ENCODE measurements around the gene MRFAP1.
"Not testable (repeated sequence)": the region's sequence is repeated elsewhere in the genome, so short reads cannot be mapped to it uniquely, and the experiment has no call there.

Gene MRFAP1

DNA sequence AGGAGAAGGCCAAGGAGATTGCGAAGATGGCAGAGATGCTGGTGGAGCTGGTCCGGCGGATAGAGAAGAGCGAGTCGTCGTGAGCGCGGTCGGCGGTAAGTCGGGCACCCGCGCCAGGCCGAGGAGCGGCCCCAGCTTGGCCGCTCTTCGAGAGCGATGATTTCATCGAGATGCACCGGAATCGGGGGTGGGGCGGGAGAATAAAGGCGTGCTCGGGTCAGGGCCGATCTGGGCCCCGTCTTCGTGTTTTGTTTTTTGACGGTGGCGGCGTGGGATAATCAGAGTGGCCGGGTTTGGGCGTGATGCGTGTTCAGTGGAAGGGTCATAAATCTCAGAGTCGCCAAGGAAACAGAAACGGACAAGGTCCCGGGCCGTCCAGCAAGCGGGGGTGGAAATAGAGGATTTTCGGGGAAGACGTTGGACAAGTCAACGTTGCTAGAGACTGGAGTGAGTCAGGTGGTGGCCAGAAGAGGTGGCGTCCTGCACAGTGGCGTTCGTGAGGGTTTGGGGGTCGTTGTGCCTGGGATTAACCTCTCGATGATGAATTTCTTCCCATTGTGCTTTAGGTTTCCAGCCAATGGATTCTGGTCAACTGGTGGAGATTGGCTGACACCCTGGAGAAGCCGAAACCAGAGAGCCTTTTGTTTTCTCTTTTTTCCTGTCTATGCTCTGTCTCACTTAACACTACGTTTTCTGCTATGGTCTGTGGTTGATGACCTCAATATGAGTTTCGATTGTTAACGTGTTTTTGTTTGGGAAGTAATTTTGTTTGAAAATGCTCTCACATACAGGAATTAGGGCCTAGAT, 882 bp downstream of the MRFAP1 start:
- no peak for DNase-seq

GRCh38 chr4:6641971-6642320, 1.5 kb downstream of the MRFAP1 start:
- no peak for DNase-seq

GRCh38 chr4:6643141-6643847, 2.8 kb downstream of the MRFAP1 start:
- DNase-seq: no peak

- no peak for DNase-seq
These were observed 4.5 kb downstream of the MRFAP1 start for GRCh38 chr4:6644792-6645530.

- no peak for DNase-seq
These were observed 6.7 kb downstream of the MRFAP1 start for GRCh38 chr4:6647169-6647568.

DNA sequence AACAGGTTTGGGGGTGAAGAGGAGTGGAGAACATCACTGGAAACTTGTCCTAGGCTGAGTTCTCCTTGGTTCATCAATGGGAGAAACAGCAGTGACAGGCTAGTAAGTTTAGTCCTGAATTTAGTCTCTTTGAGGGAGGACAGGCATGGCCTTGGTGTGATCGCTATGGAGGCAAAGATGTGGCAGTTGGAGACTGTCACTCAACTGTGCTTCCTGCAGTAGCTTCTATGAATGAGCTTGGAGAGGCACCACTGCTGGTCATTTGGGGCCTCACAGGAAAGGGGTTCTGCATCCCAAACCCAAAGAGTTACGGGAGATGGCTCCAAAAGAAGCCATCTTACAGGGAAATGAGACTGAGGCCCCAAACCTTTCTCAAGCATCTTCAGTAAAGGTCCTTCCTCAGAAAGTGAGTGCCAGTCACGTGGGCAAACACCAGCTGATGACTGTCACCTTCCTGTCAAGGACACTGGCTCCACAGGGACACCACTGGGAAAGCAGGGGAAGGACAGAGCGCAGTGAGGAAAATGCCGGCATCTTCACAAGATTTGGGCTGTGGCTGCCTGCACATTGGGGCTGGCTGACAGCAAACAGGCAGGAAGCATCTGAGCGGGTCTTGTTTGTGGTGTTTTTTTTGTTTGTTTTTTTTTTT, 7.2 kb downstream of the MRFAP1 start:
- DNase-seq: no peak

- no peak for DNase-seq
These were observed 8.7 kb downstream of the MRFAP1 start for GRCh38 chr4:6649216-6649615.

DNA sequence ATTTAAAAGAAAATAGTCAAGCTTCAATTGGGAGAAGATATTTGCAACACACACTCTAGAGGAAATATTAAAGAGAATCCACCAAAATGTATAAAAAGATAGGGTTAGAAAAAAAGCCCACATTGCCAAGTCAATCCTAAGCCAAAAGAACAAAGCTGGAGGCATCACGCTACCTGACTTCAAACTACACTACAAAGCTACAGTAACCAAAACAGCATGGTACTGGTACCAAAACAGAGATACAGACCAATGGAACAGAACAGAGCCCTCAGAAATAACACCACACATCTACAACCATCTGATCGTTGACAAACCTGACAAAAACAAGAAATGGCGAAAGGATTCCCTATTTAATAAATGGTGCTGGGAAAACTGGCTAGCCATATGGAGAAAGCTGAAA, 13.7 kb downstream of the MRFAP1 start:
- DNase-seq: not testable (repeated sequence)

DNA sequence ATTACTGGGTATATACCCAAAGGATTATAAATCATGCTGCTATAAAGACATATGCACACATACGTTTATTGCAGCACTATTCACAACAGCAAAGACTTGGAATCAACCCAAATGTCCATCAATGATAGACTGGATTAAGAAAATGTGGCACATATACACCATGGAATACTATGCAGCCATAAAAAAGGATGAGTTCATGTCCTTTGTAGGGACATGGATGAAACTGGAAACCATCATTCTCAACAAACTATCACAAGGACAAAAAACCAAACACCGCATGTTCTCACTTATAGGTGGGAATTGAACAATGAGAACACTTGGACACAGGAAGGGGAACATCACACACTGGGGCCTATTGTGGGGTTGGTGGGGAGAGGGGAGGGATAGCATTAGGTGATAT, 14.8 kb downstream of the MRFAP1 start:
- DNase-seq: not testable (repeated sequence)

DNA sequence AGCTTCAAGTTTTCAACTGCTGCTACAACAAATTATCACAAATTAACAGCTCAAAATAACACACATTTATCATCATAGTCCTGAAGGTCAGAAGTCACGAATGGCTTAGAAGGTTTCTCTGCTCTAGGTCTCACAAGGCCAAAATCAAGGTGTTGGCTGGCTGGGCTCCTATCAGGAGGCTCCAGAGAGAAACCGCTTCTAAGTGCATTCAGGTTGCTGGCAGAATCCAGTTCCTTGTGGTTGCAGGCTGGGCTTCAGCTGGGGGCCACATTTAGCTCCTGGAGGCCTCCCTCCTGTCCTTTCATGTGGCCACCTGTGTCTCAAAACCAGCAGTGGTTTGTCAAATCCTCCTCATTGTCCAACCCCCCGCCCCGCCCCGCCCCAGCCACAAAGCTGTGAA, 15.4 kb downstream of the MRFAP1 start:
- no peak for DNase-seq

- DNase-seq: no peak
These were observed 17.0 kb downstream of the MRFAP1 start for GRCh38 chr4:6657242-6658208.

GRCh38 chr4:6658209-6658595, 17.7 kb downstream of the MRFAP1 start:
- no peak for DNase-seq

DNA sequence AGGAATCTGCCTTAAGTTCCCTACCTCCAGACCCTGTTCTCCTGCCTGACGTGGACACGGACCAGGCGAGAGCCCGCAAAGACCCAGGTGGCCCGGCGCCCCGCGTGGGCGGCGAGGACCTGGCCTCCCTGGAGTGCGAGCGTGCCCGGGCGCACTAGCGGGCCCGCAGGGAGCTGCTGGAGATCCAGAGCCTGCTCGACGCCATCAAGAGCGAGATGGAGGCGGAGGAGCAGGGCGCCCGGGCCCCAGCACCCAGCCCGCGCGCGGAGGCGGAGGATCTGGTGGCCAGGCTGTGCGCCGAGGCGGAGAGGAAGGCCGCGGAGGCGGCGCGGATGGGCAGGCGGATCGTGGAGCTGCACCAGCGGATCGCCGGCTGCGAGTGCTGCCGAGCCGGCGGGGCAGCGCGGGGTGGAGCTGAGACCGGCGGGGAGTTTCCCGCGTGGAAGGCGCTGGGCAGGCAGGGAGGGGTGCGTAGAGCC, 18.2 kb downstream of the MRFAP1 start:
- DNase-seq: no peak

GRCh38 chr4:6659897-6660296, 19.4 kb downstream of the MRFAP1 start:
- DNase-seq: no peak

DNA sequence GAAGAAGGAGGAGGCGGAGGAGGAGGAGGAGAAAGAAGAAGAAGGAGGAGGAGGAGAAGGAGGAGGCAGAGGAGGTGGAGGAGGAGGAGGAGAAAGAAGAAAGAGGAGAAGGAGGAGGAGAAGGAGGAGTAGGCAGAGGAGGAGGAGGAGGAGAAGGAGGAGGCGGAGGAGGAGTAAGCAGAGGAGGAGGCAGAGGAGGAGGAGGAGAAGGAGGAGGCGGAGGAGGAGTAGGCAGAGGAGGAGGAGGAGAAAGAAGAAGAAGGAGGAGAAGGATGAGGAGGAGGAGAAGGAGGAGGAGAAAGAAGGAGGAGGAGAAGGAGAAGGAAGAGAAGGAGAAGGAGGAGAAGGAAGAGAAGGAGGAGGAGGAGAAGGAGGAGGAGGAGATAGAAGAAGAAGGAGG, 19.9 kb downstream of the MRFAP1 start:
- DNase-seq: no peak

DNA sequence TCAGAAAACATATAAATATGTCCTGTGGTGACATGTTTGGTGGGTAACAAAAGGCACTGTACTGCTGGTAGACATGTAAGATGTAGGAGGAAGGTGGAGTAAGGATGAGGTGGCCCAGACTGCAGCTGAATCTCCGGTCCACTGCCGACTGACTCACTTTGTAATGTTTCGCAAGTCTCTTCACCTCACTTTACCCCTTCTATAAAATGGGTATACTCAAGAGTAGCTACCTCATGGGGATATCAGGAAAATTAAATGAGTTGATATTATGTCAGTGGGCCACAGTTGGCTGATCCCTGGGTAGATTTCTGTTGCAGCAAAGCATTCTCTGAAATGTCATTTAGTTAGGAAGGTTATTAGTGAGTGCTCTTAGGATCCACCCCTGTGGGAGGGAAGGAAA, 22.1 kb downstream of the MRFAP1 start:
- DNase-seq: no peak

DNA sequence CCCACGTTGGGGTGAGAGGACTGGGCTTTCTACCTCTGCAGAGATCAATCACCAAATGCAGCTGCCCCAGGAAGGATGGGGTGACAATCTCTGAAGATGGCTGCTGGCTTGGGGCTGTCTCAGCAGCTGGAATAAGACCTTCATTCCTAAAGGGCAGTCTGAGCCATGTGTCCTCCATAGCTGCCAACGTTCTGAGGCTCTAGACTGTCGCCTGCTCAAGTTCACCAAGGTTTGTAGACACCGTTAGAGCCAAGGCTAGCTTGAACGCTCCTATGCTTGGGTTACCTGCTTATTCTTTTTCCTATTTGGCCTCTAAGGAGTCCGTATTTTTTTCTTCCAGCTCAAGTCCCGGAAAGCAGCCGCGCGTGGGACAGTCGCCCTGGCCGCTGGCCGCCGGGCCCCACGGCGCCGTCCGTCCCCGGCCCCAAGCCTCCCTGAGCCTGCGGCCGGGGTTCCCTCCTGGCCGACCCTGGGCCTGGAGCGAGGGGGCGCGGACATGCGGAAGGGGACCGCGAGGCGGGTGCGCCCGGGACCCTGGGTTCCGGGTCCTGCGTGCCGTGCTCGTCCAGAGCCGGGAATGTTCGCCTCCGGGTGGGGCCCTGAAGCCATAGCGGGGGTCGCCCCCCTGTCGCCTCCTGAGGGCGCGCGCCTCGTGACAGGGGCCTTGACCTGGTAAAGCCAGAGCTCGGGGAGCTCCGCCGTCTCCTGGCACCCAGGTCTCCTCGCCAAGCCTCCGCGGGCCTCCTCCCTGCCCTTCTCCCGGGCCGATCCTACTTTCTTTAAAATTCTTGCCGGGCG, 23.3 kb downstream of the MRFAP1 start:
- DNase-seq: no peak

DNA sequence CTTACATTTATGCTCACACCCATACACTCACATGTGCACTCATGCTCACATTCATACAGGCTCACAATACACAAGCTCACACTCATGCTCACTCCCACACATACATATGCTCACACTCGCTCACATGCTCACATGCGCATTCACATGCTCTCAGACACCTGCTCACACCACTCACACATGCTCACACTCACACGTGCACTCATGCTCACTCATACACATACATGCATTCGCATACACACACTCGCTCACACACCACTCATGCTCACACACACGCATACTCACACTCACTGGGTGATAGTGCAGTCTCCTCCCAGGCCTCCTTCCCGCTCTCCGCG, 24.8 kb downstream of the MRFAP1 start:
- DNase-seq: no peak

DNA sequence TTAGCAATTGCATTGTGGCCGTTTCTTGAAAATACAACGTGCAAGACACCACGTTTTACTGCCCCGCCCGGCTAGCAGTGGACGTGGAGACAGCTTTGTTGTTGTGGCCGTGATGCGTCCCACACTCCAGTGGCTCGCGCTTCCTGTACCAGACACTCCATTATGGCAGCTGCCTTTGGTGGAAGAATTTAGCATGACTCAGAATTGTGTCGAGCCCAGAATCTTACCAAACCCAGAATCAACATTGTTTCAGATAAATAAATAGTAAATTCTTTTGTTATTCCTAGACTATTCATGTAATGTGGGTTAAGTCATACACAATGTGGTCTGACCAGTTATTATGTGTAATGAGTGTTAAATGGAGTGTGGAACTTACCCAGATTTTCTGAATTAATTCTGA, 27.9 kb downstream of the MRFAP1 start:
- DNase-seq: no peak

GRCh38 chr4:6671648-6672047, 31.2 kb downstream of the MRFAP1 start:
- DNase-seq: no peak

GRCh38 chr4:6672131-6672530, 31.6 kb downstream of the MRFAP1 start:
- DNase-seq: no peak

Data from GDM1 (cell line).